Neural progenitor cell (in vitro differentiated cells): ENCODE results near the gene RBP5.

Experiments used
- CTCF ChIP-seq: fragments of 200-600 bp; sonication (generic); IDR thresholded peaks from 2 replicates; pipeline ENCODE4 v1.5.1; 2017; ENCODE audit warnings: antibody characterized with exemption, mild to moderate bottlenecking
- EZH2 ChIP-seq: fragments of 200-600 bp; sonication (generic); IDR thresholded peaks from 2 replicates; pipeline ENCODE4 v1.6.1; 2017; ENCODE audit warnings: antibody characterized with exemption, mild to moderate bottlenecking, moderate library complexity

- TF ChIP-seq CTCF (no peak), EZH2 (no peak)
Observed at GRCh38 chr12:7102582-7102981, 26.1 kb downstream of the RBP5 start.
